Measurements from ENCODE around the gene TGFB2. TPM values are rescaled to one million over a fixed set of nuclear protein-coding genes. Genes with fewer than 3 reads are reported as not detected.
"Not testable (repeated sequence)": the region's sequence is repeated elsewhere in the genome, so short reads cannot be mapped to it uniquely, and the experiment has no call there.

TGFB2 gene
- total and polyA plus RNA-seq, 2 experiments from 2014 or later, result 0.31 to 1.4 TPM

- Histone ChIP-seq H3K9me2 (ENCODE audit: insufficient read depth) (no peaks in the 10 kb centered on the region), H3F3A (replicated peaks; ENCODE audit: low read depth) (no peaks in the 10 kb centered on the region), H3K4me2 (no peak overlapping the region), H3K36me3 (ENCODE audit: insufficient read depth) (no peaks in the 10 kb centered on the region; the same call in 1 of the 2 replicates), H4K20me1 (replicated peaks; ENCODE audit: insufficient read depth) (no peaks in the 10 kb centered on the region), H3K27ac (ENCODE audit: low read depth) (no peak overlapping the region), H3K27me3 (ENCODE audit: insufficient read depth) (no peaks in the 10 kb centered on the region), H3K79me2 (replicated peaks; ENCODE audit: insufficient read depth) (peaks cover 27% of the 10 kb centered on the region; the same call in 1 of the 2 replicates), H2AFZ (no peak overlapping the region), H3K4me3 (no peak overlapping the region), H3K4me1 (ENCODE audit: insufficient read depth) (peaks cover 10% of the 10 kb centered on the region)
- no peak for ATAC-seq
- TF ChIP-seq ZNF462 (CRISPR knock-in tag; IDR thresholded peaks at IDR 0.05), result no peak
- no peak for TF ChIP-seq POLR2AphosphoS5 (IDR thresholded peaks at IDR 0.05; ENCODE audit: low read depth)
- no peak for TF ChIP-seq ETS1 (IDR thresholded peaks at IDR 0.05)
- TF ChIP-seq NANOG (IDR thresholded peaks at IDR 0.05; ENCODE audit: borderline replicate concordance), result no peak
- Mint-ChIP-seq H3K27me3 (ENCODE audit: insufficient read depth, low read depth, poor library complexity) (no peaks in the 10 kb centered on the region), H3K36me3 (ENCODE audit: low read depth) (peaks cover 23% of the 10 kb centered on the region; the same call in 2 of the 3 replicates), H3K9me3 (no peaks in the 10 kb centered on the region), H3K4me1 (peaks cover 15% of the 10 kb centered on the region), H3K4me3 (no peak overlapping the region), H3K27ac (peak overlapping the region; percentile 85; the same call in 1 of the 2 replicates)
- DNase-seq (ENCODE audit: low spot score), result no peak
Observed at GRCh38 chr1:218317061-218317460, 28.1 kb upstream of the TGFB2 start.

GRCh38 chr1:218320182-218320581, 25.0 kb upstream of the TGFB2 start:
- not testable (repeated sequence) for H3K4me1 ChIP-seq (ENCODE audit: insufficient read depth); ATAC-seq; H3K4me2 ChIP-seq; H3K27me3 ChIP-seq (ENCODE audit: insufficient read depth); H3K27ac ChIP-seq (ENCODE audit: low read depth); H4K20me1 ChIP-seq (replicated peaks; ENCODE audit: insufficient read depth); H2AFZ ChIP-seq; H3K36me3 ChIP-seq (ENCODE audit: insufficient read depth); H3K27ac Mint-ChIP-seq; H3K4me1 Mint-ChIP-seq; H3F3A ChIP-seq (replicated peaks; ENCODE audit: low read depth); H3K4me3 Mint-ChIP-seq; H3K4me3 ChIP-seq; DNase-seq (ENCODE audit: low spot score); H3K27me3 Mint-ChIP-seq (ENCODE audit: insufficient read depth, low read depth, poor library complexity); H3K9me2 ChIP-seq (ENCODE audit: insufficient read depth); H3K9me3 Mint-ChIP-seq
- H3K36me3 Mint-ChIP-seq (ENCODE audit: low read depth), result peaks cover 34% of the 10 kb centered on the region
- H3K79me2 ChIP-seq (replicated peaks; ENCODE audit: insufficient read depth), result peaks cover 29% of the 10 kb centered on the region

Measured in GM23338 (cell line).